ENCODE measurements around the gene ZNF554. TPM values are rescaled to one million over a fixed set of nuclear protein-coding genes. Genes with fewer than 3 reads are reported as not detected.

ZNF554 gene
- total RNA-seq, 1 experiment from 2014 or later: 5.9 TPM

DNA sequence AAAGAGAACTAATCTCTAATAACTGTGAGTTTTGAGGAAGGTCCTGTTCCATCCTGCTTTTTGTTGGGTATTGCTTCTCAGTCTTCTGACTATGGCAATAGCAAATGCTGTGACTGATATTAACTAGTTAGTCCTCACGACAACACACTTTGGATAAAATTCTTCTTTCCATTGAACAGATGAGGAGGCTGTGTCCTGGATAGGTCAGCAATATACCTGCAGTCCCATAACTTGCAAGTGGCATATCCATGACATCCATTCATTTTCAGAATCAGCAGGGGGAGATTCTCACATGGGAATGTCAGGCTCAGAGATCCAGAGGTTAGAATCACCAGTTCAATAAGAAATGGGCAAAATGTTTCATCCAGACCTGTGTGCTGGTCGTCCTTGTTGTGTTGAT, 7.4 kb downstream of the ZNF554 start:
- H2BK15ac ChIP-seq (ENCODE audit: low read depth, low read length): no peak overlapping the region
- no peaks in the 10 kb centered on the region for H4K20me1 ChIP-seq (ENCODE audit: control insufficient read depth, insufficient read depth, insufficient read length)
- H3K14ac ChIP-seq (ENCODE audit: insufficient read depth, low read length): no peak overlapping the region
- no peak overlapping the region for H4K8ac ChIP-seq (replicated peaks; ENCODE audit: insufficient read length, low read depth, low read length)
- Mint-ChIP-seq H3K4me3 (no peak overlapping the region), H3K4me1 (no peaks in the 10 kb centered on the region), H3K36me3 (ENCODE audit: insufficient read depth in 1 of 3, low read depth in 3 of 3) (peaks cover 54 to 67% (median 58%) of the 10 kb centered on the region in 3 experiments), H3K9me3 (peaks cover 43 to 57% of the 10 kb centered on the region in 2 experiments), H3K27me3 (ENCODE audit: low read depth) (no peaks in the 10 kb centered on the region; the same call in 1 of the 2 replicates), H3K27ac (no peak overlapping the region)
- no peak overlapping the region for H2BK12ac ChIP-seq (ENCODE audit: insufficient read length, low read depth, low read length)
- H3K4me1 ChIP-seq (ENCODE audit: insufficient read depth, low read length): no peaks in the 10 kb centered on the region
- H3K79me2 ChIP-seq (ENCODE audit: insufficient read depth, low read length): no peaks in the 10 kb centered on the region
- no peaks in the 10 kb centered on the region for H3K79me1 ChIP-seq (ENCODE audit: insufficient read depth, low read depth, low read length, poor library complexity, severe bottlenecking)
- no peak overlapping the region for H2BK5ac ChIP-seq (ENCODE audit: insufficient read length, low read length)
- no peak overlapping the region for H3K9ac ChIP-seq (ENCODE audit: extremely low read depth, insufficient read length, low read length)
- no peaks in the 10 kb centered on the region for H3K27me3 ChIP-seq (ENCODE audit: insufficient read depth, low read length)
- H2AFZ ChIP-seq (ENCODE audit: low read length): no peak overlapping the region
- H3T11ph ChIP-seq (ENCODE audit: low read length): no peak overlapping the region
- H3K23me2 ChIP-seq (ENCODE audit: insufficient read length, low read depth, low read length, poor library complexity, severe bottlenecking): no peaks in the 10 kb centered on the region
- DNase-seq: no peak
- no peak overlapping the region for H3K4ac ChIP-seq (ENCODE audit: low read depth, low read length)
- H3K56ac ChIP-seq (ENCODE audit: insufficient read length, low read depth, low read length): no peak overlapping the region
- no CpG with 5 or more reads among the region's 2 CpGs for WGBS (ENCODE audit: extremely low coverage, insufficient read length, low lambda C conversion rate)
- H4K91ac ChIP-seq (ENCODE audit: insufficient read length, low read depth, low read length): no peak overlapping the region
- H3K27ac ChIP-seq (ENCODE audit: insufficient read length, low read depth, low read length): no peak overlapping the region
- peaks cover 14% of the 10 kb centered on the region for H3K9me3 ChIP-seq (ENCODE audit: control insufficient read depth, low read depth, low read length)
- no peak overlapping the region for H3K4me2 ChIP-seq (ENCODE audit: insufficient read depth, insufficient read length, low read length)
- H3K23ac ChIP-seq (ENCODE audit: insufficient read length, low read depth, low read length): no peak overlapping the region
- H3K18ac ChIP-seq (ENCODE audit: insufficient read length, low read depth, low read length): no peak overlapping the region
- H2BK20ac ChIP-seq (ENCODE audit: low read depth, low read length, poor library complexity, severe bottlenecking): no peak overlapping the region
- no peak overlapping the region for H2AK5ac ChIP-seq (ENCODE audit: insufficient read length, low read length)
- H4K5ac ChIP-seq (ENCODE audit: insufficient read length, low read depth, low read length): no peak overlapping the region
- TF ChIP-seq, protein P1, sequence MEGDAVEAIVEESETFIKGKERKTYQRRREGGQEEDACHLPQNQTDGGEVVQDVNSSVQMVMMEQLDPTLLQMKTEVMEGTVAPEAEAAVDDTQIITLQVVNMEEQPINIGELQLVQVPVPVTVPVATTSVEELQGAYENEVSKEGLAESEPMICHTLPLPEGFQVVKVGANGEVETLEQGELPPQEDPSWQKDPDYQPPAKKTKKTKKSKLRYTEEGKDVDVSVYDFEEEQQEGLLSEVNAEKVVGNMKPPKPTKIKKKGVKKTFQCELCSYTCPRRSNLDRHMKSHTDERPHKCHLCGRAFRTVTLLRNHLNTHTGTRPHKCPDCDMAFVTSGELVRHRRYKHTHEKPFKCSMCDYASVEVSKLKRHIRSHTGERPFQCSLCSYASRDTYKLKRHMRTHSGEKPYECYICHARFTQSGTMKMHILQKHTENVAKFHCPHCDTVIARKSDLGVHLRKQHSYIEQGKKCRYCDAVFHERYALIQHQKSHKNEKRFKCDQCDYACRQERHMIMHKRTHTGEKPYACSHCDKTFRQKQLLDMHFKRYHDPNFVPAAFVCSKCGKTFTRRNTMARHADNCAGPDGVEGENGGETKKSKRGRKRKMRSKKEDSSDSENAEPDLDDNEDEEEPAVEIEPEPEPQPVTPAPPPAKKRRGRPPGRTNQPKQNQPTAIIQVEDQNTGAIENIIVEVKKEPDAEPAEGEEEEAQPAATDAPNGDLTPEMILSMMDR (conservative IDR thresholded peaks at IDR 0.05): no peak
- H2BK120ac ChIP-seq (ENCODE audit: low read depth, low read length, poor library complexity, severe bottlenecking): no peak overlapping the region
